ENCODE results near the gene SEPTIN7. TPM values are rescaled to one million over a fixed set of nuclear protein-coding genes. Genes with fewer than 3 reads are reported as not detected.

SEPTIN7 gene
- total RNA-seq, 1 donor from 2014 or later = 236 TPM

Other genes with a start within 250 kb of the SEPTIN7 start
- gene HERPUD2, start 105.9 kb upstream of the SEPTIN7 start, total RNA-seq = 24.9 and 25.8 TPM in 2 replicates

All from activated T-helper 2 cell treated with anti-CD3 and anti-CD28 coated beads, Interferon-gamma antibody, Interleukin-2, Interleukin-4, amounts not matched to agents 10 μg/mL and 5 μg/mL and 100 μg/mL, durations not matched to agents 14 hours and 24 hours and 36 hours (primary cell).